H9 (cell line): ENCODE measurements around the gene ZNF839. TPM values are rescaled to one million over a fixed set of nuclear protein-coding genes. Genes with fewer than 3 reads are reported as not detected.

Experiments used
- DNase-seq: peaks from one replicate; pipeline ENCODE4 v3.0.0-alpha.2; 2017
- H2AFZ ChIP-seq: one replicate; pipeline ENCODE4 v1.6.1; 2013; ENCODE audit warnings: mild to moderate bottlenecking, low read length, control low read depth, moderate library complexity
- H2AK5ac ChIP-seq: 2 replicates; pipeline ENCODE4 v1.6.1; 2013; ENCODE audit warnings: low read length, control low read depth, mixed read lengths; ENCODE audit not compliant: insufficient read length
- H2BK120ac ChIP-seq: one replicate; pipeline ENCODE4 v1.6.1; 2013; ENCODE audit warnings: low read depth, mild to moderate bottlenecking, low read length, control low read depth, inconsistent platforms; ENCODE audit not compliant: poor library complexity, severe bottlenecking
- H2BK12ac ChIP-seq: 2 replicates; pipeline ENCODE4 v1.6.1; 2013; ENCODE audit warnings: low read length, control low read depth, mixed read lengths, low read depth; ENCODE audit not compliant: insufficient read length
- H2BK15ac ChIP-seq: 2 replicates; pipeline ENCODE4 v1.6.1; 2013; ENCODE audit warnings: low read depth, low read length, control low read depth
- H2BK20ac ChIP-seq: one replicate; pipeline ENCODE4 v1.6.1; 2013; ENCODE audit warnings: low read depth, mild to moderate bottlenecking, low read length, control low read depth, inconsistent platforms; ENCODE audit not compliant: poor library complexity, severe bottlenecking
- H2BK5ac ChIP-seq: 2 replicates; pipeline ENCODE4 v1.6.1; 2013; ENCODE audit warnings: low read length, control low read depth, mixed read lengths; ENCODE audit not compliant: insufficient read length
- H3K14ac ChIP-seq: 2 replicates; pipeline ENCODE4 v1.6.1; 2013; ENCODE audit warnings: low read length, control low read depth; ENCODE audit not compliant: insufficient read depth
- H3K18ac ChIP-seq: 2 replicates; pipeline ENCODE4 v1.6.1; 2013; ENCODE audit warnings: low read depth, mild to moderate bottlenecking, mixed read lengths, low read length, control low read depth; ENCODE audit not compliant: insufficient read length
- H3K23ac ChIP-seq: 2 replicates; pipeline ENCODE4 v1.6.1; 2013; ENCODE audit warnings: low read length, control low read depth, mixed read lengths, low read depth; ENCODE audit not compliant: insufficient read length
- H3K23me2 ChIP-seq: 2 replicates; pipeline ENCODE4 v1.6.1; 2013; ENCODE audit warnings: low read depth, mild to moderate bottlenecking, mixed read lengths, low read length, control low read depth; ENCODE audit not compliant: insufficient read length, poor library complexity, severe bottlenecking
- H3K27ac ChIP-seq: 2 replicates; pipeline ENCODE4 v1.5.1; 2013; ENCODE audit warnings: low read length, control low read depth, mixed read lengths, low read depth; ENCODE audit not compliant: insufficient read length
- H3K27me3 ChIP-seq: 2 replicates; pipeline ENCODE4 v1.6.1; 2013; ENCODE audit warnings: low read length, control low read depth, inconsistent platforms; ENCODE audit not compliant: insufficient read depth
- H3K4ac ChIP-seq: 2 replicates; pipeline ENCODE4 v1.6.1; 2013; ENCODE audit warnings: low read depth, mild to moderate bottlenecking, control low read depth, inconsistent platforms, low read length, moderate library complexity
- H3K4me1 ChIP-seq: 2 replicates; pipeline ENCODE4 v1.6.1; 2013; ENCODE audit warnings: low read length, control low read depth, inconsistent platforms; ENCODE audit not compliant: insufficient read depth
- H3K4me2 ChIP-seq: 2 replicates; pipeline ENCODE4 v1.6.1; 2013; ENCODE audit warnings: low read length, control low read depth, mixed read lengths; ENCODE audit not compliant: insufficient read length, insufficient read depth
- H3K56ac ChIP-seq: 2 replicates; pipeline ENCODE4 v1.6.1; 2013; ENCODE audit warnings: low read depth, mild to moderate bottlenecking, mixed read lengths, low read length, control low read depth; ENCODE audit not compliant: insufficient read length
- H3K79me1 ChIP-seq: 2 replicates; pipeline ENCODE4 v1.6.1; 2013; ENCODE audit warnings: low read depth, mild to moderate bottlenecking, moderate library complexity, low read length, control low read depth, inconsistent platforms; ENCODE audit not compliant: insufficient read depth, poor library complexity, severe bottlenecking
- H3K79me2 ChIP-seq: 2 replicates; pipeline ENCODE4 v1.6.1; 2013; ENCODE audit warnings: low read length, control low read depth, inconsistent platforms; ENCODE audit not compliant: insufficient read depth
- H3K9ac ChIP-seq: 2 replicates; pipeline ENCODE4 v1.6.1; 2013; ENCODE audit warnings: low read length, control low read depth, mixed read lengths; ENCODE audit not compliant: insufficient read length; ENCODE audit errors: extremely low read depth
- H3K9me3 ChIP-seq: one replicate; pipeline ENCODE4 v1.6.1; 2013; ENCODE audit warnings: low read depth, low read length, inconsistent platforms; ENCODE audit not compliant: control insufficient read depth
- H3T11ph ChIP-seq: one replicate; pipeline ENCODE4 v1.6.1; 2013; ENCODE audit warnings: mild to moderate bottlenecking, low read length, control low read depth, inconsistent platforms
- H4K20me1 ChIP-seq: one replicate; pipeline ENCODE4 v1.6.1; 2013; ENCODE audit not compliant: control insufficient read depth, insufficient read length, insufficient read depth
- H4K5ac ChIP-seq: 2 replicates; pipeline ENCODE4 v1.6.1; 2013; ENCODE audit warnings: low read depth, mild to moderate bottlenecking, mixed read lengths, low read length, control low read depth; ENCODE audit not compliant: insufficient read length
- H4K8ac ChIP-seq: replicated peaks from 2 replicates; pipeline ENCODE4 v1.6.1; 2013; ENCODE audit warnings: low read length, control low read depth, mixed read lengths, low read depth; ENCODE audit not compliant: insufficient read length
- H4K91ac ChIP-seq: 2 replicates; pipeline ENCODE4 v1.6.1; 2013; ENCODE audit warnings: low read depth, mild to moderate bottlenecking, moderate library complexity, mixed read lengths, low read length, control low read depth; ENCODE audit not compliant: insufficient read length
- H3K27ac Mint-ChIP-seq, 3 experiments: 2 replicates in 2 of 3; 3 replicates in 1 of 3; pipeline ENCODE4 v1.8.0; 2020 to 2021; ENCODE audit warnings: mixed read lengths in 3 of 3, mild to moderate bottlenecking in 1 of 3, moderate library complexity in 1 of 3
- H3K27me3 Mint-ChIP-seq: 2 replicates; pipeline ENCODE4 v1.8.0; 2021; ENCODE audit warnings: low read depth, mild to moderate bottlenecking, moderate library complexity, mixed read lengths
- H3K36me3 Mint-ChIP-seq, 3 experiments: 2 replicates in 2 of 3; 3 replicates in 1 of 3; pipeline ENCODE4 v1.8.0; 2020 to 2021; ENCODE audit warnings: low read depth in 3 of 3, mixed read lengths in 3 of 3; ENCODE audit not compliant: insufficient read depth in 1 of 3
- H3K4me1 Mint-ChIP-seq, 2 experiments: 2 replicates each; pipeline ENCODE4 v1.8.0; 2020; ENCODE audit warnings: mixed read lengths in 2 of 2
- H3K4me3 Mint-ChIP-seq, 2 experiments: 2 replicates in 1 of 2; 3 replicates in 1 of 2; pipeline ENCODE4 v1.8.0; 2020 to 2021; ENCODE audit warnings: mild to moderate bottlenecking in 2 of 2, mixed read lengths in 2 of 2, moderate library complexity in 1 of 2
- H3K9me3 Mint-ChIP-seq, 2 experiments: 2 replicates in 1 of 2; 3 replicates in 1 of 2; pipeline ENCODE4 v1.8.0; 2020; ENCODE audit warnings: mild to moderate bottlenecking in 2 of 2, mixed read lengths in 2 of 2, moderate library complexity in 1 of 2
- WGBS: extraction: QIAGEN DNeasy Blood & Tissue Kit; methylation state at CpG from one replicate; pipeline ENCODE4 v1.1.7; 2013; ENCODE audit warnings: missing lambda C conversion rate, low lambda C conversion rate, mixed read lengths; ENCODE audit not compliant: insufficient read length; ENCODE audit errors: extremely low coverage; 5-methylcytosine and 5-hydroxymethylcytosine counted together
- total RNA-seq: library from RNA; stranded (reverse); gene quantifications from 2 replicates; pipeline ENCODE4 v1.2.1, GENCODE V29; 2021
- TF ChIP-seq, protein P1 (sequence below): fragments of 200-600 bp; sonication (generic); conservative IDR thresholded peaks from 3 replicates; pipeline ENCODE4 v1.8.0; 2021; ENCODE audit warnings: antibody characterized with exemption, mild to moderate bottlenecking

Gene ZNF839
- total RNA-seq, 1 experiment from 2014 or later = 9.4 TPM

DNA sequence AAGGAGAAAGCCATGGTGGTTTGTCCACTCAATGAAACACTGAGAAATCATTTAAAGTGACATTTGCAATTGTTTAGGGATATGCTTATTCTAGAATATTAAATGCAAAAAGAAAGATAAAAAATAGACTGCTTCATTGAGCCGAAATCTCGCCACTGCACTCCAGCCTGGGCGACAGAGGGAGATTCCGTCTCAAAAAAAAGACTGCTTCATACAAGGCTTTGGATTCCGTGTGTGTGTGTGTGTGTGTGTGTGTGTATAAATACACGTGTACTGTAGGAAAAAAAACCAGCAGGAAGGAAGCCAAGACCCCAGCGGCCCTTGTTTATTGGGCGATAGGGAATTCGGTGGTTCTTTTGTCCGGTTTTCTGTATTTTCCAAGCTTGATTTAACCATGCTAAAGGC is 3.2 kb upstream of the ZNF839 start:
- DNase-seq = no peak
- no peak overlapping the region for H2BK12ac ChIP-seq
- no peak overlapping the region for H3K14ac ChIP-seq
- no peak overlapping the region for H3K4ac ChIP-seq
- peak overlapping the region; percentile 34 for H3K4me2 ChIP-seq
- no peak overlapping the region for H4K91ac ChIP-seq
- H3K27ac Mint-ChIP-seq = peak overlapping the region; percentile 61 to 92 (median 83); a peak in 4 of 7 replicates
- no peak overlapping the region for H3T11ph ChIP-seq
- WGBS = no CpG with 5 or more reads among the region's 10 CpGs
- H3K23me2 ChIP-seq = peaks cover 21% of the 10 kb centered on the region
- H3K4me1 Mint-ChIP-seq = peaks cover 39 to 43% of the 10 kb centered on the region in 2 experiments
- no peaks in the 10 kb centered on the region for H3K79me1 ChIP-seq
- no peak overlapping the region for H3K56ac ChIP-seq
- H3K9me3 ChIP-seq = no peaks in the 10 kb centered on the region
- no peaks in the 10 kb centered on the region for H4K20me1 ChIP-seq
- H2BK15ac ChIP-seq = no peak overlapping the region
- H3K23ac ChIP-seq = no peak overlapping the region
- H2AK5ac ChIP-seq = no peak overlapping the region
- H3K27ac ChIP-seq = no peak overlapping the region
- no peak overlapping the region for H3K18ac ChIP-seq
- H3K4me1 ChIP-seq = no peaks in the 10 kb centered on the region; the same call in 1 of the 2 replicates
- H3K4me3 Mint-ChIP-seq = peak overlapping the region; percentile 88 to 94
- no peak overlapping the region for H2BK20ac ChIP-seq
- no peaks in the 10 kb centered on the region; the same call in 1 of the 2 replicates for H3K27me3 ChIP-seq
- no peak overlapping the region for H2BK5ac ChIP-seq
- H3K9ac ChIP-seq = peak overlapping the region; percentile 8
- TF ChIP-seq, protein P1, sequence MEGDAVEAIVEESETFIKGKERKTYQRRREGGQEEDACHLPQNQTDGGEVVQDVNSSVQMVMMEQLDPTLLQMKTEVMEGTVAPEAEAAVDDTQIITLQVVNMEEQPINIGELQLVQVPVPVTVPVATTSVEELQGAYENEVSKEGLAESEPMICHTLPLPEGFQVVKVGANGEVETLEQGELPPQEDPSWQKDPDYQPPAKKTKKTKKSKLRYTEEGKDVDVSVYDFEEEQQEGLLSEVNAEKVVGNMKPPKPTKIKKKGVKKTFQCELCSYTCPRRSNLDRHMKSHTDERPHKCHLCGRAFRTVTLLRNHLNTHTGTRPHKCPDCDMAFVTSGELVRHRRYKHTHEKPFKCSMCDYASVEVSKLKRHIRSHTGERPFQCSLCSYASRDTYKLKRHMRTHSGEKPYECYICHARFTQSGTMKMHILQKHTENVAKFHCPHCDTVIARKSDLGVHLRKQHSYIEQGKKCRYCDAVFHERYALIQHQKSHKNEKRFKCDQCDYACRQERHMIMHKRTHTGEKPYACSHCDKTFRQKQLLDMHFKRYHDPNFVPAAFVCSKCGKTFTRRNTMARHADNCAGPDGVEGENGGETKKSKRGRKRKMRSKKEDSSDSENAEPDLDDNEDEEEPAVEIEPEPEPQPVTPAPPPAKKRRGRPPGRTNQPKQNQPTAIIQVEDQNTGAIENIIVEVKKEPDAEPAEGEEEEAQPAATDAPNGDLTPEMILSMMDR = no peak
- H3K79me2 ChIP-seq = no peaks in the 10 kb centered on the region
- no peak overlapping the region for H2BK120ac ChIP-seq
- H3K27me3 Mint-ChIP-seq = peaks cover 35% of the 10 kb centered on the region
- peak overlapping the region; percentile 10 for H2AFZ ChIP-seq
- H3K36me3 Mint-ChIP-seq = no peaks in the 10 kb centered on the region; a peak in 1 of 7 replicates
- no peak overlapping the region for H4K8ac ChIP-seq
- no peaks in the 10 kb centered on the region; a peak in 1 of 5 replicates for H3K9me3 Mint-ChIP-seq
- H4K5ac ChIP-seq = no peak overlapping the region
